IPS-20b (cell line): Measurements from ENCODE around the gene CEP83.

Experiments used
- H3K27ac ChIP-seq: one replicate; pipeline ENCODE4 v1.5.1; 2013; ENCODE audit warnings: low read length
- H3K27me3 ChIP-seq: 2 replicates; pipeline ENCODE4 v1.6.1; 2013; ENCODE audit warnings: mild to moderate bottlenecking, low read length, inconsistent platforms; ENCODE audit not compliant: insufficient read depth
- H3K36me3 ChIP-seq: 2 replicates; pipeline ENCODE4 v1.6.1; 2013; ENCODE audit warnings: low read depth, mild to moderate bottlenecking, inconsistent platforms, low read length, moderate library complexity; ENCODE audit not compliant: insufficient read depth
- H3K4me1 ChIP-seq: 2 replicates; pipeline ENCODE4 v1.6.1; 2013; ENCODE audit warnings: mild to moderate bottlenecking, control low read depth, inconsistent platforms, low read length, moderate library complexity; ENCODE audit not compliant: insufficient read depth
- H3K4me3 ChIP-seq: 2 replicates; pipeline ENCODE4 v1.5.1; 2013; ENCODE audit warnings: mild to moderate bottlenecking, low read length, inconsistent platforms
- H3K9ac ChIP-seq: 2 replicates; pipeline ENCODE4 v1.6.1; 2013; ENCODE audit warnings: low read depth, mild to moderate bottlenecking, inconsistent platforms, low read length, moderate library complexity
- H3K9me3 ChIP-seq: 2 replicates; pipeline ENCODE4 v1.6.1; 2013; ENCODE audit warnings: mild to moderate bottlenecking, low read depth, low read length, inconsistent platforms; ENCODE audit not compliant: insufficient read depth

Gene CEP83

GRCh38 chr12:94459728-94460615, at the start of gene CEP83:
Gene CEP83, minus strand, starts transcription at chr12:94459867. Its CDS starts 47,377 bp downstream, at chr12:94412490.
- Histone ChIP-seq H3K9me3 (no peaks in the 10 kb centered on the region), H3K4me1 (no peaks in the 10 kb centered on the region), H3K9ac (peak within 1 kb of the TSS; percentile 86), H3K27ac (peak within 1 kb of the TSS; percentile 35), H3K36me3 (0 out of 2 replicates have a peak, but pooled peaks cover under 1% of the 10 kb centered on the region), H3K4me3 (peak within 1 kb of the TSS; percentile 91), H3K27me3 (peaks cover 7% of the 10 kb centered on the region; the same call in 1 of the 2 replicates)

GRCh38 chr12:94509317-94509716, 49.6 kb upstream of the CEP83 start:
- H3K9me3 ChIP-seq = no peaks in the 10 kb centered on the region
- no peak overlapping the region for H3K27ac ChIP-seq
- H3K27me3 ChIP-seq = no peaks in the 10 kb centered on the region
- H3K4me1 ChIP-seq = no peaks in the 10 kb centered on the region; the same call in 1 of the 2 replicates
- no peak overlapping the region for H3K4me3 ChIP-seq
- H3K9ac ChIP-seq = no peak overlapping the region
- no peaks in the 10 kb centered on the region for H3K36me3 ChIP-seq

GRCh38 chr12:94507455-94507854, 47.8 kb upstream of the CEP83 start:
- no peaks in the 10 kb centered on the region for H3K27me3 ChIP-seq
- no peak overlapping the region for H3K9ac ChIP-seq
- H3K27ac ChIP-seq = no peak overlapping the region
- no peaks in the 10 kb centered on the region; the same call in 1 of the 2 replicates for H3K4me1 ChIP-seq
- no peak overlapping the region for H3K4me3 ChIP-seq
- H3K9me3 ChIP-seq = no peaks in the 10 kb centered on the region
- no peaks in the 10 kb centered on the region for H3K36me3 ChIP-seq

GRCh38 chr12:94504386-94504785, 44.7 kb upstream of the CEP83 start:
- H3K4me1 ChIP-seq = no peaks in the 10 kb centered on the region
- H3K9me3 ChIP-seq = no peaks in the 10 kb centered on the region
- no peak overlapping the region for H3K9ac ChIP-seq
- H3K27ac ChIP-seq = no peak overlapping the region
- no peaks in the 10 kb centered on the region for H3K27me3 ChIP-seq
- H3K4me3 ChIP-seq = no peak overlapping the region
- H3K36me3 ChIP-seq = no peaks in the 10 kb centered on the region

GRCh38 chr12:94503619-94504018, 44.0 kb upstream of the CEP83 start:
- Histone ChIP-seq H3K4me3 (no peak overlapping the region), H3K4me1 (no peaks in the 10 kb centered on the region), H3K36me3 (no peaks in the 10 kb centered on the region), H3K27ac (no peak overlapping the region), H3K9me3 (0 out of 2 replicates have a peak, but pooled peaks cover under 1% of the 10 kb centered on the region), H3K9ac (no peak overlapping the region), H3K27me3 (no peaks in the 10 kb centered on the region)

- no peak overlapping the region for H3K9ac ChIP-seq
- H3K27ac ChIP-seq = no peak overlapping the region
- H3K4me3 ChIP-seq = no peak overlapping the region
- peaks cover 13% of the 10 kb centered on the region; the same call in 1 of the 2 replicates for H3K9me3 ChIP-seq
- no peaks in the 10 kb centered on the region for H3K27me3 ChIP-seq
- no peaks in the 10 kb centered on the region for H3K36me3 ChIP-seq
- H3K4me1 ChIP-seq = no peaks in the 10 kb centered on the region
Observed at GRCh38 chr12:94500831-94501567, 41.3 kb upstream of the CEP83 start.

GRCh38 chr12:94498698-94499097, 39.0 kb upstream of the CEP83 start:
- H3K36me3 ChIP-seq = no peaks in the 10 kb centered on the region
- H3K27ac ChIP-seq = no peak overlapping the region
- H3K4me3 ChIP-seq = no peak overlapping the region
- no peaks in the 10 kb centered on the region for H3K4me1 ChIP-seq
- H3K27me3 ChIP-seq = no peaks in the 10 kb centered on the region
- no peak overlapping the region for H3K9ac ChIP-seq
- peaks cover 13% of the 10 kb centered on the region; the same call in 1 of the 2 replicates for H3K9me3 ChIP-seq

GRCh38 chr12:94498073-94498472, 38.4 kb upstream of the CEP83 start:
- Histone ChIP-seq H3K9me3 (peaks cover 13% of the 10 kb centered on the region; the same call in 1 of the 2 replicates), H3K27me3 (no peaks in the 10 kb centered on the region), H3K4me3 (no peak overlapping the region), H3K9ac (no peak overlapping the region), H3K4me1 (no peaks in the 10 kb centered on the region), H3K36me3 (no peaks in the 10 kb centered on the region), H3K27ac (no peak overlapping the region)

- peaks cover 13% of the 10 kb centered on the region; the same call in 1 of the 2 replicates for H3K9me3 ChIP-seq
- no peak overlapping the region for H3K27ac ChIP-seq
- H3K4me1 ChIP-seq = no peaks in the 10 kb centered on the region
- no peaks in the 10 kb centered on the region for H3K27me3 ChIP-seq
- no peaks in the 10 kb centered on the region for H3K36me3 ChIP-seq
- H3K9ac ChIP-seq = no peak overlapping the region
- no peak overlapping the region for H3K4me3 ChIP-seq
Observed at GRCh38 chr12:94495445-94496115, 35.9 kb upstream of the CEP83 start.

- H3K9me3 ChIP-seq = no peaks in the 10 kb centered on the region
- H3K9ac ChIP-seq = no peak overlapping the region
- no peaks in the 10 kb centered on the region for H3K4me1 ChIP-seq
- no peaks in the 10 kb centered on the region for H3K27me3 ChIP-seq
- H3K4me3 ChIP-seq = no peak overlapping the region
- H3K27ac ChIP-seq = no peak overlapping the region
- H3K36me3 ChIP-seq = no peaks in the 10 kb centered on the region
Observed at GRCh38 chr12:94491489-94491888, 31.8 kb upstream of the CEP83 start.

- Histone ChIP-seq H3K27me3 (no peaks in the 10 kb centered on the region), H3K4me1 (no peaks in the 10 kb centered on the region), H3K27ac (no peak overlapping the region), H3K9ac (no peak overlapping the region), H3K4me3 (no peak overlapping the region), H3K36me3 (no peaks in the 10 kb centered on the region), H3K9me3 (no peaks in the 10 kb centered on the region)
Observed at GRCh38 chr12:94488463-94488862, 28.8 kb upstream of the CEP83 start.
